ENCODE data around the gene GPR155. TPM values are rescaled to one million over a fixed set of nuclear protein-coding genes. Genes with fewer than 3 reads are reported as not detected.

Gene GPR155
- total and polyA plus RNA-seq, 9 of the 15 experiments (the other 6 are each of a cell fraction or from before 2014, with no cell fraction given): 0.04 to 0.40 (median 0.11) TPM; not detected in 1

DNA sequence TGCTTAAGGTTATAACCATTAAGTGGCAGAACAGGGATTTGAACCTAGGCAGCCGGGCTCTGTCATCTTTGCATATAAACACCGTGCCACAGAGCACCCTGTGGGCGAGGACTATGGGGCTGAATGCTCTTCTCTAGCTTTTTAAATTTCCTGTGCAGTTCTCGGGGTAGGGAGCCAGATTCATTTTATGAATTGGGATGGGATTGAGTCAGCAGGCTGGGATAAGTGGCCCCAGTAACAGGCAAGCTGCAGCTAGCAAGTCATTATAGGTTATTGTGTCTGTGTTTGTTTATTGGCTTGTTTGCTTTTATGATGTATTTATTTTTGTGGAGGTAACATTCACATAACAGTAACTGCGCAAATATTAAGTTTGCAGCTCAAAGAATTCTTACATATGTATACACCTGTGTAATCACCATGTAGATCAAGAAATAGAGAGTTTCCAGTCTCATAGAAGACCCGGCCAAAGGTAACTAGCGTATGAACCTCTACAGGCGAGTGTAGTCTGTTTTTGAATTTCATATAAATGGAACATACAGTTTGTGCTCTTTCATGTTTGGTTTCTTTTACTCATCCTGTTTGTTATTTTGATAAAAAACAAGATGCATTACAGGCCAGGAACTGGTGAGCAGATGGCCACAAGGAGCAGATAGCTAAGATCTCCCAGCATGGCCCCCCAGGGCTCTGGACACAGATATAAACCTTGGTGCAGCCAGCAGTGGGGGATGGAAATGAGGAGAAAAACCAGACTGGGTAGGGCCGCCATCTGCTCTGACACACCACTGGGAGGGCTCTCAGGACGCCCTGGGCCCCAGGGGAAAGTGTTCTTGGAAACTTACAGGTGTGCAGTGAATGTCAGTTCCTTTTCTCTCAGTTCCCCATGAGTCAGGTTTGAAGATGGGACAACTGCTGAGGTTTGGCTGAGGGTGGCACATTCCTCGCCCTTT, 49.2 kb upstream of the GPR155 start:
- 2% methylated on average over 11 of the region's 11 CpGs for WGBS (ENCODE audit: insufficient coverage, low coverage, missing lambda C conversion rate)
- TF ChIP-seq POU5F1 (IDR thresholded peaks at IDR 0.05; ENCODE audit: borderline replicate concordance, low read depth, low read length, partially characterized antibody) (no peak), CBFA2T3 (IDR thresholded peaks at IDR 0.05) (0 out of 2 replicates have a peak, but pooled peaks have one; percentile 3)
- POLR2A ChIA-PET: interaction anchor here (3.7 kb wide), 1 partner anchor 11 kb away, joined by 17 read pairs; no protein-coding TSS in a partner anchor
- Histone ChIP-seq H4K20me1 (replicated peaks; ENCODE audit: control insufficient read depth, insufficient read depth, low read length) (no peaks in the 10 kb centered on the region), H3K36me3 (ENCODE audit: control insufficient read depth, insufficient read depth, low read length) (no peaks in the 10 kb centered on the region), H3K9me3 (replicated peaks; ENCODE audit: control insufficient read depth, insufficient read depth, low read depth, low read length) (no peaks in the 10 kb centered on the region), H3K4me3 (no peak overlapping the region), H3K4me2 (ENCODE audit: insufficient read depth, low read length) (no peak overlapping the region), H3K27ac (ENCODE audit: extremely low read depth, low read depth, low read length) (no peak overlapping the region), H3K27me3 (ENCODE audit: control insufficient read depth in 2 of 2, insufficient read depth in 2 of 2, low read length in 2 of 2) (peaks cover 41 to 42% of the 10 kb centered on the region in 2 experiments), H3K79me2 (ENCODE audit: control insufficient read depth, insufficient read depth, low read length) (no peaks in the 10 kb centered on the region), H3K9ac (ENCODE audit: insufficient read depth in 1 of 2, low read depth in 2 of 2, low read length in 2 of 2) (no peak overlapping the region), H2AFZ (ENCODE audit: low read depth, low read length) (no peak overlapping the region), H3K4me1 (replicated peaks in 1 of 2; ENCODE audit: control insufficient read depth in 2 of 2, insufficient read depth in 2 of 2, low read length in 2 of 2) (no peaks in the 10 kb centered on the region), H3K9me1 (ENCODE audit: control insufficient read depth, insufficient read depth, low read length) (no peaks in the 10 kb centered on the region)
- no TSS peak for BruUV-seq (replicated peaks)
- DNase-seq (ENCODE audit: extremely low read depth in 1 of 4, low spot score in 3 of 4) (peak in 1 of 4 experiments; percentile 12), FAIRE-seq (no peak), ATAC-seq (peak; percentile 42)
- intact Hi-C loops (cut with micrococcal nuclease): no loop called here
- CTCF ChIA-PET (ENCODE audit: low intra/inter-chr PET ratio): no interaction called here
- in situ Hi-C loops (cut with MboI): loop anchor here (5.0 kb wide), 1 partner anchor 74 kb away; no protein-coding TSS in a partner anchor

DNA sequence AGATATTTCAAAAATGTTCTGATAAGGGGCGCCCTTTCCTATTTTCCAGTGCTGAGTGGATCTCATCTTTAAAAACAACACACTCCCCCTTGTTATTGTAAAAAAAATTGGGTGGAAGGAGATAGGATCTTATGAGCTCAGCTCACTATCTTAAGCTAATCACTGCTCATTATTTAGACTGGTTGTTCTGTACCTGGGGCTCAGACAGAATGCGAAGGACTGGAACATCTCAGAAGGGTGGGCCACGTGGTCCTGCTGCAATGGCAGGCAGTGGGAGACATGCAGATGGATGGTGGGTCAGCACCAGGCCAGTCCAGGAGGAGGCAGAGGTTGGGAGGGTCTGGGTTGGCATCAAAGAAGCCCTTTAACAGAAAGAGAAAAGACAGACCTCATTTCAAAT, 48.3 kb upstream of the GPR155 start:
- Histone ChIP-seq H2AFZ (ENCODE audit: low read depth, low read length) (no peak overlapping the region), H3K4me1 (replicated peaks in 1 of 2; ENCODE audit: control insufficient read depth in 2 of 2, insufficient read depth in 2 of 2, low read length in 2 of 2) (no peaks in the 10 kb centered on the region), H3K36me3 (ENCODE audit: control insufficient read depth, insufficient read depth, low read length) (no peaks in the 10 kb centered on the region), H3K27ac (ENCODE audit: extremely low read depth, low read depth, low read length) (no peak overlapping the region), H3K79me2 (ENCODE audit: control insufficient read depth, insufficient read depth, low read length) (no peaks in the 10 kb centered on the region), H3K9me3 (replicated peaks; ENCODE audit: control insufficient read depth, insufficient read depth, low read depth, low read length) (no peaks in the 10 kb centered on the region), H3K4me2 (ENCODE audit: insufficient read depth, low read length) (no peak overlapping the region), H3K9ac (ENCODE audit: insufficient read depth in 1 of 2, low read depth in 2 of 2, low read length in 2 of 2) (no peak overlapping the region), H3K9me1 (ENCODE audit: control insufficient read depth, insufficient read depth, low read length) (no peaks in the 10 kb centered on the region), H3K27me3 (ENCODE audit: control insufficient read depth in 2 of 2, insufficient read depth in 2 of 2, low read length in 2 of 2) (peaks cover 37 to 38% of the 10 kb centered on the region in 2 experiments), H3K4me3 (no peak overlapping the region), H4K20me1 (replicated peaks; ENCODE audit: control insufficient read depth, insufficient read depth, low read length) (no peaks in the 10 kb centered on the region)
- 10% methylated on average over 3 of the region's 3 CpGs for WGBS (ENCODE audit: insufficient coverage, low coverage, missing lambda C conversion rate)
- no peak for ATAC-seq
- ChIA-PET POLR2A (interaction anchor here (3.7 kb wide), 1 partner anchor 12 kb away, joined by 17 read pairs; no protein-coding TSS in a partner anchor), CTCF (ENCODE audit: low intra/inter-chr PET ratio) (no interaction called here)
- DNase-seq (ENCODE audit: extremely low read depth in 1 of 4, low spot score in 3 of 4): no peak
- intact Hi-C loops (cut with micrococcal nuclease): no loop called here
- TF ChIP-seq SRSF9 (IDR thresholded peaks at IDR 0.05; ENCODE audit: borderline replicate concordance, low read depth, low read length) (no peak), MCM3 (IDR thresholded peaks at IDR 0.05) (no peak)
- no TSS peak for BruUV-seq (replicated peaks)
- FAIRE-seq: no peak
- in situ Hi-C loops (cut with MboI): loop anchor here (5.0 kb wide), 1 partner anchor 73 kb away; no protein-coding TSS in a partner anchor

All from K562 (cell line).